HUDEP-2 (cell line): ENCODE measurements around the gene CTSD.

Source experiments
- DNase-seq, 76 experiments: peaks; one replicate each; lab custom pipeline; 2025; ENCODE audit not compliant: unreplicated experiment in 76 of 76; lab: John Stamatoyannopoulos, UW

CTSD gene

GRCh38 chr11:1732418-1733008, 31.2 kb downstream of the CTSD start:
- DNase-seq = no peak

DNA sequence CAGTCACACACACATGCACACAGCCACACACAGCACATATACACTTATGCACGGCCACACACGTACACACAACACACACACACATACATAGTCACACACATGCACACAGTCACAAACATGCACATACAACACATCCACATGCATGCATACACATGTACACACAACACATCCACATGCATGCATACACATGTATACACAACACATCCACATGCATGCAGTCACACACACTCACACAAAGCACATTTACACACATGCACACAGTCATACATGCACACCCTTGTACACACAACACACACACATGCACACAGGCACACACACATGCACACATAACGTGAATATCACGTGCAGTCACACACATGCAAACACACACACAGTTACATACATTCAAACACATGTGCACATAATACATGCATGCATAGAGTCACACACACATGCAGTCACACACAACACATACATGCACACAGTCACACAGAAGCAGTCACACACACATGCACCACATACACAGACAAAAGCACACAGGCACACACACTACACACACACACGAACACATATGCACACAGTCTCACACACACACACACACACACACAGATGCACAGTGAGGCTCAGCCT, 32.2 kb downstream of the CTSD start:
- no peak for DNase-seq

DNA sequence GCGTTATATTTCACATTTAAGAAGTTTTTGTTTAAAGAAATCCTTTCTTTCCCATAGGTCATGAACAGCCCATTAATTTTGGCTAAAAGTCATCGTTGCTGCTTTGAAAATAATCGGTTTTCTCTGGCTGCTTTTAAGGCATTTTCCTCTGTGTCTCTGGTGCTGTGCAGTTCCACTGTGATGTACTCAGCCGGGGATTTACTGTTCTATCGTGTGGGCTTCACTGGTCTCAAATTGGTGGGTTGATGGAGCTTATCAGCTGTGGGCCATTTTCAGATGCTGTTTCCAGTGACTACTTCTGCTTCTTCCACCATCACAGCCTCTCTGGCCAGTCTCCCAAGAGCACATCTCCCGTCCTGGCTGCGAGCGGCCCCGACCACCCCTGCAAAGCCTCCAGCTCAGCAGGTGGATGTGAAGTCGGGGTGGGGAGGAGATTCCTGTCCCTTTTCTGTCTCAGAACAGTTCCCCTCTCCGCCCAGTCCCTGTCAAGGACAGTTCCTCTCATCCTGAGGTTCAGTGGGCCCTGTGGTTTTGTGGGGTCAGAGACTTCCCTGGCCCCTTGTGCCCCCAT, 33.6 kb downstream of the CTSD start:
- no peak for DNase-seq

DNA sequence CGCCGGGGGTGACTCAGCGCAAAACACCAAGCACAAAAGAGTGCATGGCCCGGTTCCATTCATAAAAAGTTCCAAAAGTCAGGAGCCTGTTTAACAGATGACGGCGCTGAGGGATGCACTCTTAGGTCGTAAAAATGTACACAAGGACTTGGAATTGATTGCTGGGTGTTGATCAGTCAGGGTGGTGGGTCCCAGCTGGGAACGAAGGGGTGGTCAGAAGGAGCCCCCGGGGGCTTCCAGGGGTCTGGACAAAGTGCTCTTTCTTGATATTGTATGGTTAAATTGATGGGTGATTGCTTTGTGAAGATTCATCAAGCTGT, 34.1 kb downstream of the CTSD start:
- DNase-seq = no peak

GRCh38 chr11:1728931-1729691, 34.6 kb downstream of the CTSD start:
- DNase-seq = no peak

GRCh38 chr11:1728301-1728700, 35.4 kb downstream of the CTSD start:
- DNase-seq = no peak

DNA sequence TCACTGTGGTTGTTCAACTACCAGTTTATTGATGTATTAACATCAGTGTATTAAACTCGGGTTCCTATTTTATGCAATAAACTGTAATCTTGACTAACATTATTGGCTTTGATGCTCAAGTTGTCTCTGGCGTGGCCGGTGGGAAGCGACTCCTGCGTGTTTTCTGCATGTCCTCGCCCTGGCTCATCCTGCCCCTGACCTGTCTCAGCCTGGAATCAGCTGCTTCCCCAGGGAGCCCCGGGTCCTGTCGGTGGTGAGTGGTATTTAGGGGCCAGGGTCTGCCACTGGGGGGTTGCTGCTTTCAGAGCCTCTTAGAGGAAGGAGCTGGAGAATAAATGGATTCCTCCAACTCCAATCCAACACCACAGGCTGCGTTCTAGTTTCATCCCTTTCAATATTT, 35.9 kb downstream of the CTSD start:
- DNase-seq = no peak

- DNase-seq = no peak
Measured at GRCh38 chr11:1727096-1727690, 36.5 kb downstream of the CTSD start.

- no peak for DNase-seq
Measured at GRCh38 chr11:1719781-1720180, 43.9 kb downstream of the CTSD start.

DNA sequence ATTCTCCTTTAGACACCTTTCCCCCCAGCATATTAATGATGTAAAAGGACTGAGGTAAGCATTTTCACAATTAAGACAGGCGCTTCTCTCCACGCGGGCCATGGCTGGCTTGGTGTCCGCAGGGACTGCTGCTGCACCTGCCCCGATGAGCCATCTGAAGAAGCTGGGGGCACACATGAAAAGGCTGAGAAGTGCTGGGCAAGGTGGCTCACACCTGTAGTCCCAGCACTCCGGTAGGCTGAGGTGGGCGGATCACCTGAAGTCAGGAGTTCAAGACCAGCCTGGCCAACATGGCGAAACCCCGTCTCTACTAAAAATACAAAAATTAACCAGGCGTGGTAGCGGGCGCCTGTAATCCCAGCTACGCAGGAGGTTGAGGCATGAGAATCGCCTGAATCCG, 45.4 kb downstream of the CTSD start:
- no peak for DNase-seq

DNA sequence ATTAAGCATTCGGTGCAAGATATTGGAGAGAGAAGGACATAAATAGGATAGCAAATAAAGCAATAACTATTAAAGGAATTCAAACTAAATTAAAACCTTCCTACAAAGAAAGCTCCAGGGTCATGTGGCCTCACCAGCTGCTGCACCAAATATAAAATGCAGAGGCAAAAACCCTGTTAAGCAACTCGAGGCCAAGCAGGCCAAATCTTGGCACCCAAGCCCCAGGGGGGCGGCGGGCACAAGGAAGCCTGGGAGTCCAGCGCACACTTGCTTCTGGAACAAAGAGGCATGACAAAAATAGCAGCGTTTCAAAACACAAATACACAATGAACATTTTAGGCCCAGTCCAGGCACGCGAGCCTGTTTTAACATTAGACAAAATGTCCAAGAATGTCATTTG, 46.0 kb downstream of the CTSD start:
- DNase-seq = no peak

DNA sequence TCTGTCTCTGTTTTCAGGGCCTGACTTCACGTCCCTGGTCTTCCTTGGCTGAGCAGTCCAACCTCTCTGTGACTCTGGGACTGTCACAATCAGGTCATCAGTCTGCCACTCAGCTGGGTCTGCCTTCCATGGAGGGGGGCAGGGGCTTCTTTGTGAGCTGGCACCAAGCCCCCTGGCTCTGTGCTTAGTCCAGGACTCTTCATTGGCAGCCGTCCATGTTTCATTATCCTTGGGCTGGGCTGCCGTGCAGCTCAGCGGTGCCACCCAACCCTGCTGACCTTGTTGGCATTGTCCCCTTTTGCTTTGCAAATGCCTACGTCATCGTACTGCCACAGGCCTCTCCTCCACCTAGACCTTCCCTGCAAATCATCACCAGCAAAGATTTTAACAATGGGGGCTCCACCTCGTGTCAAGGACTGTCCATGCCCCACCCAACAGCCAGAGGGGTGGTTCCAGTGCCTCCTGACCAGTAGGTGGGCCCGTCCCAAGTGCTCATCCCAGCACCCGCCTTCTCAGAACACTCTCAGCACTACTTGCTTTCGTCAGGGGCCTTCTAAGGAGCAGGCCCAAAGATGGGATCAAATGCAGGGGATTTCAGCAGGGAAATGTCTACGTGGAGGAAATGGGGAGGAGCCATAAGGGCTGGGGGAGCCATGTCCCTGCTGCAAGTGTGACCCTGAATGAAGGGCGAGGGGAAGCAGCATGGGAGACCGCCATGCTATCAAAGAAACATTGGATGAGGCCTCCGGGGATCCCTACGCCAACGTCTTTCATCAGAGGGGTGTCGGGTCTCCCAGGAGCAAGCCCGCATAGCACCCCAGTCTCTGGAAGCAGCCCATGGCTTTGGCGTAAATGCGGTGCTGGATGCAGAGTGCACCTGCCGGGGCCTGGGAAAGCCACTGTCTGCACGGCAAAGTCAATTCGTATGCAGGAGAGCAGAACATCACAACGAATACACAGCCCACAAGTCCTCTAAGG, 48.5 kb downstream of the CTSD start:
- peak in 1 of 76 experiments; percentile 13 for DNase-seq

GRCh38 chr11:1708716-1709115, 55.0 kb downstream of the CTSD start:
- no peak for DNase-seq

- DNase-seq = no peak
Measured at GRCh38 chr11:1707751-1708150, 56.0 kb downstream of the CTSD start.

- peak in 15 of 76 experiments; percentile 2 to 49 (median 12) for DNase-seq
Measured at GRCh38 chr11:1706634-1707400, 56.9 kb downstream of the CTSD start.

GRCh38 chr11:1705126-1706052, 58.3 kb downstream of the CTSD start:
- DNase-seq = peak in 2 of 76 experiments; percentile 0 to 14

DNA sequence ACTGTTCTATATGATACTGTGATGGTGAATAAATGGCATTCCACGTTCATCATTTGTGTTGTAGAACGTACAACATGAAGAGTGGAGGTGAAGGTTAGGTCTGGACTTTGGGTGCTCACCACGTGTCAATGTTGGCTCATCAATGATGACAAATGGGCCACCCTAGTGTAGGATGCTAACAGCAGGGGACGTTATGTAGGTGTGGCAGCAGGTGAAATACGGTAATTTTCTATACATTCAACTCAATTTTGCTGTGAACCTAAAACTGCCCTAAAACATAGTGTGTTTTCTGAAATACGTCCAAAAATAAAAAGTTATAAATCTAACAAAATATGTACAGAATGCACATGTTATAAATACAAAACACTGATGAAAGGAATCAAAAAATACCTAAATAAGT, 60.6 kb downstream of the CTSD start:
- no peak for DNase-seq
